Dendritic cell treated with granulocyte-macrophage colony-stimulating factor and Interleukin-4, amounts not matched to agents 40 ng/mL and 50 ng/mL, for 4 days (primary cell): ENCODE data around the gene FREY1.
"Not testable (repeated sequence)": the region's sequence is repeated elsewhere in the genome, so short reads cannot be mapped to it uniquely, and the experiment has no call there.

Experiments
- H3K27ac Mint-ChIP-seq: one replicate; pipeline ENCODE4 v1.8.0; 2022; ENCODE audit warnings: mild to moderate bottlenecking, mixed read lengths
- H3K27me3 Mint-ChIP-seq: one replicate; pipeline ENCODE4 v1.8.0; 2022; ENCODE audit warnings: mild to moderate bottlenecking, mixed read lengths
- H3K36me3 Mint-ChIP-seq: one replicate; pipeline ENCODE4 v1.8.0; 2022; ENCODE audit warnings: low read depth, mixed read lengths
- H3K4me1 Mint-ChIP-seq: one replicate; pipeline ENCODE4 v1.8.0; 2022; ENCODE audit warnings: low read depth, mixed read lengths
- H3K4me3 Mint-ChIP-seq: one replicate; pipeline ENCODE4 v1.8.0; 2022; ENCODE audit warnings: mild to moderate bottlenecking, moderate library complexity, mixed read lengths
- H3K9me3 Mint-ChIP-seq: one replicate; pipeline ENCODE4 v1.8.0; 2022; ENCODE audit warnings: mixed read lengths
- intact Hi-C: fragments of 100-400 bp; cut with micrococcal nuclease; formaldehyde crosslinking; loops from one replicate; pipeline ENCODE4 v1.15.0; 2022

The FREY1 gene

DNA sequence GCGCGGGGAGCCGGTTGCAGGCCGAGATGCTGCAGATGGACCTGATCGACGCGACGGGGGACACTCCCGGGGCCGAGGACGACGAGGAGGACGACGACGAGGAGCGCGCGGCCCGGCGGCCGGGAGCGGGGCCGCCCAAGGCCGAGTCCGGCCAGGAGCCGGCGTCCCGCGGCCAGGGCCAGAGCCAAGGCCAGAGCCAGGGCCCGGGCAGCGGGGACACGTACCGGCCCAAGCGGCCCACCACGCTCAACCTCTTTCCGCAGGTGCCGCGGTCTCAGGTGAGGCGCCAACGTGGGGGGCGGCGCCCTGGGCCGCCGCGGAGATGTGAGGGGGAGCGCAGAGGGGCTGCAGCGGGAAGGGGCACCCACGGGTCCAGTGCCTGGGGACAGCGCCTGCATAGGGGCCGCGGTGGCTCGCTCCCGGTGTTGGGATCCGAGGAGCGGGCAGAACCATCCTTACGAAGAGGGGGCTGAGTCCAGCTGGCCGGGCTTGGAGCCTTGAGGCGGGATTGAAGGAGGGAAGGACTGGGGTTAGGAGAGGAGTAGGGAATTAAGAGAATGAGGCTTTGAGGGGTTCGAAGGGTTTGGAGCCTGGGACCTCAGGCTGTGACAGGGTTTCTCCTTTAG, 6.8 kb downstream of the FREY1 start:
- H3K27ac Mint-ChIP-seq, H3K36me3 Mint-ChIP-seq, H3K9me3 Mint-ChIP-seq, H3K4me3 Mint-ChIP-seq, intact Hi-C loops: not testable (repeated sequence)
- Mint-ChIP-seq H3K27me3 (peaks cover 66% of the 10 kb centered on the region), H3K4me1 (peaks cover 23% of the 10 kb centered on the region)

DNA sequence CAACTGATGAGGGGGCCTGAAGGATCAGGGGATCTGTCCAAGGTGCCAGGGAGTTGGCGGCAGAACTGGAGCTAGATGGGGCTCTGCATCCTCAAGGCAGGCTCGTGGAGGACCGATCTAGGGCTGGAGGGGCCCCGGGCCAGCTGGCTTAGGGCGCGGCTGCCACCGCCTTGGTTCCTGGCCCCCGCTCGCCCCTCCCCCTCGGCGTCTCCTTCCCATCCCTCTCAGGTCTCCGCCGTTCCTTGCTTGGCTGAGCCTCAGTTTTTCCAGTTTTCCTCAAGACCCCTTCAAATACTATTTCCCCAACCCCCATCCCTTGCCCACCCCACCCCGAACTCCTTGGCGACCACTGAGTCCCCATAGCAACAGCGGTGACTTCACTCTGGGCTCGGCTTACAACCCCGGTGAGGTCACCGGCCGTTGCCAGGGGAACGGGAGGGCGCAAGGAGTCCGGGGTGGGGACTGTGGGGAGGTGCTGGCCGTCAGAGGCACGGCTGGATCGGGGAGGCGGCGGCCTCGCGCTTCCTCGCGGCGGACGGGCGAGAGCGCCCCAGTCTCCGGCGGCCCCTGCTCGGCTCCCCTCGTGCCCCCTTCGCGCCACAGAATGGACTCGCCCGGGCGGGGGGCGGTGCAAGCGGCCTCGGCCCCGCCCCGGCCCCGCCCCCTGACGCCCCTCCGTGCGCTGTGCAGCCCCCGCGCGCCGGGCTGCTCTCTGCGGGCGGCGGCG, 7.5 kb downstream of the FREY1 start:
- Mint-ChIP-seq H3K27me3 (peaks cover 72% of the 10 kb centered on the region), H3K27ac (no peak overlapping the region), H3K9me3 (no peaks in the 10 kb centered on the region)

GRCh38 chr11:45899086-45899447, 8.0 kb downstream of the FREY1 start:
- Mint-ChIP-seq H3K36me3 (no peaks in the 10 kb centered on the region), H3K27ac (no peak overlapping the region), H3K4me3 (peak overlapping the region; percentile 58), H3K9me3 (no peaks in the 10 kb centered on the region), H3K4me1 (peaks cover 23% of the 10 kb centered on the region), H3K27me3 (peaks cover 75% of the 10 kb centered on the region)
- intact Hi-C loops, result no loop called here

More for the DNA sequence above, 7.5 kb downstream of the FREY1 start:
- Mint-ChIP-seq H3K4me1 (peaks cover 23% of the 10 kb centered on the region), H3K4me3 (peak overlapping the region; percentile 58), H3K36me3 (no peaks in the 10 kb centered on the region)
- intact Hi-C loops, result no loop called here

DNA sequence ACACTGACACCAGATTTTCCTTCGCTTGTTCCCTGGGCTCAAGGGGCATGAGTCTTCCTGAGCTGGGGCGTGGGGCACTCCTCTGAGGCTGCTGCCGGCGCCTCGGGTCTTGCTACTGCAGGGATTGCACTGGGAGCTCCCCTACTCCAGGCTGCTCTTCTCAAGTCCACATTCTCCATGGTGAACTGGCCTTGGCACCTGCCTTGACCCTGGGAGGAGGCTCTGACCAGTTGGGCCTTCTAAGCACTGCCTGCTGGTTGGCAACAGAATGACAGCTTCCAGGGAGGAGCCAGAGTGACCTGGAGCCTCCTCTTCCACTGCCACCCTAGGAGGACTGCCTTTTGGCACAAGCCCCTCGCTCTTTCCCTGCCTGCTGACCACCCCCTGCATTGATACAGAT, 9.5 kb downstream of the FREY1 start:
- Mint-ChIP-seq H3K9me3 (no peaks in the 10 kb centered on the region), H3K27me3 (peaks cover 76% of the 10 kb centered on the region), H3K27ac (no peak overlapping the region), H3K4me3 (no peak overlapping the region), H3K4me1 (peaks cover 23% of the 10 kb centered on the region), H3K36me3 (no peaks in the 10 kb centered on the region)
- intact Hi-C loops, result no loop called here

GRCh38 chr11:45896422-45896984, 10.6 kb downstream of the FREY1 start:
- intact Hi-C loops, result no loop called here
- H3K4me3 Mint-ChIP-seq, result no peak overlapping the region
- peaks cover 67% of the 10 kb centered on the region for H3K27me3 Mint-ChIP-seq
- H3K36me3 Mint-ChIP-seq, result no peaks in the 10 kb centered on the region
- H3K9me3 Mint-ChIP-seq, result no peaks in the 10 kb centered on the region
- H3K27ac Mint-ChIP-seq, result no peak overlapping the region
- H3K4me1 Mint-ChIP-seq, result peaks cover 23% of the 10 kb centered on the region

DNA sequence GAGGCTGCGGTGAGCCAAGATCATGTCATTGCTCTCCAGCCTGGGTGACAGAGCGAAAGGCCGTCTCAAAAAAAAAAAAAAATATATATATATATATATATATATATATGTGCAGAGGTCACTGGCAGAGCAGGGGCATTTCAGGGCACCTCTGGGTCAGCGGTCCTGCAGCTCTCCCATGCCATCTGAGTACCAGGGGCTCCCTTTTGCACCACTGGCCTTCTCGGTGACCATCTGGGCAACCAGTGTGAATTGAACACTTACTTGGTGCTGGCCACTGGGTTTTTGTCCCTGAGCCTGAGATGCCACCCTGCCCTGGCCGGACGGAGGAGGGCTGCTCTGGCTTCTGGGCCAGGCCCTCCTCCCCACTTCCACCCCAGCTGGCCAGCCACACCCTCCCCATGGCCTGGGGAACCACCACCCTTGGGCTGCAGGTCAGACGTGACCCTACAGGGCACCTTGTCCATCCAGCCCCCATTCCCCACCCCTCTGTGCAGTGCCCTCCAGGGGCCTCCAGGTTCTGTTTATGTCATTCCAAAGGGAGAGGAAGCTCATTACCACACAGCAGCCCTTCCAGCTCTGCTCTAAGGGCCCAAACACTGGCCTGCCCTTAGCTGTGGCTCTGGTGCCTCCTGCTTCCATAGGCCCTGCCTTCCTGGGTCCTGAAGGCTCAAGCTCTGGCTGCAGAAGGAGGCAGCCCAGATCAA, 11.4 kb downstream of the FREY1 start:
- Mint-ChIP-seq H3K27me3 (peaks cover 63% of the 10 kb centered on the region), H3K4me1 (peaks cover 19% of the 10 kb centered on the region), H3K36me3 (no peaks in the 10 kb centered on the region), H3K4me3 (no peak overlapping the region), H3K9me3 (no peaks in the 10 kb centered on the region), H3K27ac (no peak overlapping the region)
- intact Hi-C loops, result no loop called here

DNA sequence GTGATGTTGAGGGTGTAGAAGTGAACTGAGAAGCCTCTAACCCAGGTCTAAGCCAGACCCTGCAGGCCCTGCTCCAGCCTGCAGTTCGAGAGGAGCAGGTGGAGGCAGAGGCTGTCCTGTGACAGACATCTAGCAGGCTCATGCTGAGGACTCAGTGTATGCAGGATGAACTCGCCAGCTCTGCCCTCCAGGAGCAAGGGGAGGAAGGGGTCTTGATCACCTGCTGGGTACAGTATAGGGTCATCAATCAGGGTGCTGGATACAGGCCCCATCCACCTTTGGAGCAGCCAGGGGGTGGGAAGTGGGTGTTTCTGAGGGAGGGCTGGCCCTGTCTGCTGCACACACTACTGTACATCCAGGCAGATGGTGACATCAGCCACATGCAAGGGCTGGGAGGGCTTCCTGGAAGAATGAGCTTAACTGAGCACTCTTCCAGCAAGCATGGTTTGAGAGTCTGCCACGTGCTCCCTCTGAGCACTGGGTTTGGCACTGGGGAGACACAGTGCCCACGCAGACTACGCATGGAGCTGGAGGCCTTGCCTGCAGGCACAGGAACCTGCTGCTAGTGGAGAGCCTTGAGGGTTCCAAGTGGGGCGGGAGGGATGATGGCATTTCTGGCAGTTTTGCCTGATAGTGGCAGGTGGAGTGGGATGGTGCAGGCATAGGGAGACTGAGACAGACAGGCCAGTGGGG, 12.4 kb downstream of the FREY1 start:
- peaks cover 62% of the 10 kb centered on the region for H3K27me3 Mint-ChIP-seq
- H3K4me1 Mint-ChIP-seq, result peaks cover 14% of the 10 kb centered on the region
- no peak overlapping the region for H3K4me3 Mint-ChIP-seq
- no peaks in the 10 kb centered on the region for H3K9me3 Mint-ChIP-seq
- intact Hi-C loops, result no loop called here
- H3K27ac Mint-ChIP-seq, result no peak overlapping the region
- H3K36me3 Mint-ChIP-seq, result no peaks in the 10 kb centered on the region

GRCh38 chr11:45892856-45893255, 14.2 kb downstream of the FREY1 start:
- Mint-ChIP-seq H3K9me3 (no peaks in the 10 kb centered on the region), H3K4me1 (peaks cover 2% of the 10 kb centered on the region), H3K27me3 (peaks cover 50% of the 10 kb centered on the region), H3K4me3 (no peak overlapping the region), H3K36me3 (no peaks in the 10 kb centered on the region), H3K27ac (no peak overlapping the region)
- intact Hi-C loops, result no loop called here

- H3K9me3 Mint-ChIP-seq, result no peaks in the 10 kb centered on the region
- no peak overlapping the region for H3K27ac Mint-ChIP-seq
- H3K4me1 Mint-ChIP-seq, result no peaks in the 10 kb centered on the region
- H3K27me3 Mint-ChIP-seq, result peaks cover 51% of the 10 kb centered on the region
- intact Hi-C loops, result no loop called here
- H3K4me3 Mint-ChIP-seq, result no peak overlapping the region
- no peaks in the 10 kb centered on the region for H3K36me3 Mint-ChIP-seq
Measured at GRCh38 chr11:45890886-45891550, 16.1 kb downstream of the FREY1 start.

DNA sequence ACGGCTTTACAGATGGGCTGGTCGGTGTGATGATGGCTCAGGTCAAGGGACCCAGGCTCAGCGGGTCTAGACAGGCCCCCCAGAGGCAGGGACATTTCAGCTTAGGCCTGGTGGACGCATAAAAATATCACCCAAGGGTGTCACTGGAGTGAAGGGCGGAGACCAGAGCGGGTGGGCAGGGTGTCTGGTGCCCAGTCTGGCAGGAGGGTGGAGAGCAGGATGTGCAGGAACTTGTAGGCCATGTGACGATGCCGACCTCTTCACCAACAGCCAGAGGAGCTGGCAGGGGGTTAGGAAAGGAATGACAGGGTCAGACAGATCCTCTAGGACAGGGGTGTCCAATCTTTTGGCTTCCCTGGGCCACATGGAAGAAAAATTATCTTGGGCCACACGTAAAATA, 17.1 kb downstream of the FREY1 start:
- no peaks in the 10 kb centered on the region for H3K9me3 Mint-ChIP-seq
- no peak overlapping the region for H3K27ac Mint-ChIP-seq
- no peaks in the 10 kb centered on the region for H3K36me3 Mint-ChIP-seq
- intact Hi-C loops, result loop anchor here (10.0 kb wide), 1 partner anchor 45 kb away; no protein-coding TSS in a partner anchor
- H3K4me1 Mint-ChIP-seq, result peaks cover 5% of the 10 kb centered on the region
- H3K27me3 Mint-ChIP-seq, result peaks cover 49% of the 10 kb centered on the region
- H3K4me3 Mint-ChIP-seq, result no peak overlapping the region

GRCh38 chr11:45889555-45889954, 17.5 kb downstream of the FREY1 start:
- intact Hi-C loops, result loop anchor here (10.0 kb wide), 1 partner anchor 45 kb away; no protein-coding TSS in a partner anchor
- Mint-ChIP-seq H3K9me3 (no peaks in the 10 kb centered on the region), H3K27ac (no peak overlapping the region), H3K4me3 (no peak overlapping the region), H3K4me1 (peaks cover 9% of the 10 kb centered on the region), H3K36me3 (no peaks in the 10 kb centered on the region), H3K27me3 (peaks cover 49% of the 10 kb centered on the region)

GRCh38 chr11:45887587-45887986, 19.5 kb downstream of the FREY1 start:
- H3K27ac Mint-ChIP-seq, result no peak overlapping the region
- no peak overlapping the region for H3K4me3 Mint-ChIP-seq
- intact Hi-C loops, result loop anchor here (10.0 kb wide), 1 partner anchor 47 kb away; no protein-coding TSS in a partner anchor
- H3K36me3 Mint-ChIP-seq, result no peaks in the 10 kb centered on the region
- H3K27me3 Mint-ChIP-seq, result peaks cover 51% of the 10 kb centered on the region
- no peaks in the 10 kb centered on the region for H3K9me3 Mint-ChIP-seq
- H3K4me1 Mint-ChIP-seq, result peaks cover 12% of the 10 kb centered on the region

DNA sequence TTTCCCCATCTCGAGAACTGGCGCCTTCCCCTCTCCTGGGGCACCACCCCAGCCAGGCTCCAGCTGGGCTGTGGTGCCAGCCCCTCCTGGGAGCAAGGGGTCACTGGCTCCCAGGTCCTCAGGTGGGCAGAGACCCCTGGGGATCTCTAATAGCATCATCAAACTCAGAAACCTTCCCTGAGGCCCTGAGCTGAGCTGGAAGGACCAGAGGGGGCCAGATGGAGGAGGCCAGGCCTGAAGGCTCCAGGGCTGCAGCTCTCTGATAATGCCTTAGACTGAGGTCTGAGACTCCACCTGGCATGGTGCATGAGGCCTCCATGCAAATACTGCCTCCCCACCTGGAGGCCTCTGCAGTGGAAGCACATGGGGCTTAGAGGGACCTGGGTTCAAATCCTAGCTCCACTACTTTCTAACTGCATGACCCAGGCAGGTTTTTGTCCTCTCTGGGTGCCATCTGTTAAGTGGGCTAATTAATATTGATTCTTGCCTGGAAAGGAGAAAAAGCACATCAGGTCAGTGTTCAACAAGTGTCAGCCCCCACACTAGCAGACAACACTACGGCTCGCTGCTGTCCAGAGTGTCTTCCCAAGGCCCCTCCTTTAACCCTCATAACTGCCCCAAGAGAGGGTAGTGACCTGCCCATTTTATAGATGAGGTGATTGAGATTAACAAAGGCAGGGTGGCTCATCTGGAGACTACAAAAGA, 20.1 kb downstream of the FREY1 start:
- no peaks in the 10 kb centered on the region for H3K9me3 Mint-ChIP-seq
- intact Hi-C loops, result loop anchor here (10.0 kb wide), 1 partner anchor 48 kb away; no protein-coding TSS in a partner anchor
- H3K36me3 Mint-ChIP-seq, result peaks cover 6% of the 10 kb centered on the region
- H3K27ac Mint-ChIP-seq, result no peak overlapping the region
- H3K4me1 Mint-ChIP-seq, result peaks cover 12% of the 10 kb centered on the region
- peaks cover 49% of the 10 kb centered on the region for H3K27me3 Mint-ChIP-seq
- no peak overlapping the region for H3K4me3 Mint-ChIP-seq
